ENCODE results near the gene NHSL2.
"Not testable (repeated sequence)": the region's sequence is repeated elsewhere in the genome, so short reads cannot be mapped to it uniquely, and the experiment has no call there.

Gene NHSL2

GRCh38 chrX:72137846-72138495, 227.3 kb downstream of the NHSL2 start:
- no peak for DNase-seq

DNA sequence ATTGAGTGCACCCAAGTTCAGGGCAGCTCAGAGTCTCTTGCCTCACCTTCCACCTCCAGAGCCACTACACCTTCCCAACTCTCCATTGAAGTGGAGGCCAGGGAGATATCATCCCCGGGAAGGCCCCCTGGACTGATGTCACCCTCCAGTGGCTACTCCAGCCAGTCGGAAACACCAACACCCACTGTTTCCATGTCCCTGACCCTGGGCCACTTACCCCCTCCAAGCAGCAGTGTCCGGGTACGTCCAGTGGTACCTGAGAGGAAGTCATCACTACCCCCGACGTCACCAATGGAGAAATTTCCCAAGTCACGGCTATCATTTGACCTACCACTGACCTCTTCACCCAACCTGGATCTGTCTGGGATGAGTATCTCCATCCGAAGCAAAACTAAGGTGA, 228.9 kb downstream of the NHSL2 start:
- DNase-seq = no peak

DNA sequence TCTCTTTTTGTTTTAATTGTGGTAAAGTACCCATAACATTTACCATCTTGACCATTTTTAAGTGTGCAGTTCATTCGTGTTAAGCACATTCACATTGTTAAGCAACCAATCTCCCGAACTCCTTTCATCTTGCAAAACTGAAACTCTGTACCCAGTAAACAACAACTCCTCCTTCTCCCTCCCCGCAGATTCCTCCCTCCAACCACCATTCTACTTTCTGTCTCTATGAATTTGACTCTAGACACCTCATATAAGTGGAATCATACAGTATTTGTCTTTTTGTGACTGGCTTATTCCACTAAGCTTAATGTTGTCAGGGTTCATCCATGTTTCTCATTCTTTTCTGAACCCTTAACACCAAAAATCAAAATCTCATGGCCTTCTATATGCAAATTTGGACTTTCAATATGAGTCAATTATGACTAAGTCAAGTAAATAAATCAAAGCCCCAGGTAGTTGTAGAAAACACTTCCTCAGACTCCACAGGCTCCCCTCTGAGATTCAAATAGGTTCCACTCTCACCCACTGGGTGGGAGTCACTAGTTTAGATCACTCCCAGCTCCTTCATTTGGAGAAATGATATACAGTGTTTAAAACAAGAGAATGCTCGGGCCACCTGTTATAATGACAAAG, 230.8 kb downstream of the NHSL2 start:
- DNase-seq = no peak

DNA sequence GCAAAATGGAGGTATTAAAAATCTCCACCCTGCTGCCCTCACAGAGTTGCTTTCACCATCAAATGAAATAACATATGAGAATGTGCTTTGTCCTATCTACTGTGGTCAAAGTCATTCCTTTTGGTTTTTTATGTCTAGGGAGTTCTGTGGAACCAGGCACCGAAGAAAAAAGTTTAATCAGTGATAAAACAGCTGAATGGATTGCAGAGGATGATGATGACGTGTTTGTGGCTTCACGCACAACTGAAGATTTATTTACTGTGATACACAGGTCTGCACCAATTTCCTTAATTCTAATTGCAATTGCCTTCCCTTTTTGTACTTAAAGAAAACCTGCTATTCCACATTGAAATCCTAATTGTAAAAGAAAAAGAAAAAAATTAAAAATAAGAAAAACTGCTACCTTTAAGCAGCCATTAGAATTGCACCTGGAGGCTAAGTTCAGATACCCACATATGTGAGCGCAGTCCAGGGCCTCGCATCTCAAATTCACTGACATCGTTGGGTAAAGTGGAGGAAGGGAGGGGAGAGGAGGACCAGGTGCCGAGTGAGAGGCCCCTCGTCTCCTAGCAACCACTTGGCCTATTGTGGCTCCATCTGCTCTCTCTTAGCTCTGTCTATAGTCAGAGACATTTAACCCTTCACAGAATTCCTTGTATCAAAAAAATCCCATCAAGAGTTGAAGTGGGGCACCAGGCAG, 231.6 kb downstream of the NHSL2 start:
- DNase-seq = no peak

- DNase-seq = no peak
Observed at GRCh38 chrX:72142794-72143608, 232.4 kb downstream of the NHSL2 start.

GRCh38 chrX:72143609-72143907, 232.9 kb downstream of the NHSL2 start:
- no peak for DNase-seq

- DNase-seq = no peak
Observed at GRCh38 chrX:72145181-72145580, 234.5 kb downstream of the NHSL2 start.

- DNase-seq = no peak
Observed at GRCh38 chrX:72146527-72146926, 235.9 kb downstream of the NHSL2 start.

DNA sequence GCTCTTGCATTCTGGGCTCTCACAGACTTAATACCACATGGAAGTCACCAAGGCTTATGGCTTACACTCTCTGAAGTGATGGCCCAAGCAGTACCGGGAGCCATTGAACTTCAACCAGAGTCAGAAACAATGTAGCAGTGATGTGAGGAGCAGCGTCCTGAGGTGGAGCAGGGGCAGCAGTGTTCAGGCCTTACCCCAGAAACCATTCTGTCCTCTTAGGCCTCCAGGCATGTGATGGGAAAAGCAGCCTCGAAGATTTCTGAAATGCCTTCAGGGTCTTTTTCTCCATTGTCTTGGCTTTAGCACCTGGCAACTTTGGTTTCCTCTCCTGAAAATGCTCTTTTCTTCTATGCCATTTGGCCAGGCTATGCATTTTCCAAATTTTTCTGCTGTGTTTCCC, 248.1 kb downstream of the NHSL2 start:
- no peak for DNase-seq

DNA sequence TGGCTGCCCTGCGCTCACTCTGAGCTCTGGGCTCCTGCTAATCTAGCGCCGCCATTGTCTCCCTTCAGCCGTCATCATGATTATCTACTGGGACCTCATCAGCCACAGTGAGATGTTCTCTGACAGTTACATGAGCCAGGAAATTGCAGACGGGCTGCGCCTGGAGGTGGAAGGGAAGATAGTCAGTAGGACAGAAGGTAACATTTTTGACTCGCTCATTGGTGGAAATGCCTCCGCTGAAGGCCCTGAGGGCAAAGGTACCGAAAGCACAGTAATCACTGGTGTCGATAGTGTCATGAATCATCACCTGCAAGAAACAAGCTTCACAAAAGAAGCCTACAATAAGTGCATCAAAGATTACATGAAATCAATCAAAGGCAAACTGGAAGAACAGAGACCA, 249.1 kb downstream of the NHSL2 start:
- no peak for DNase-seq

DNA sequence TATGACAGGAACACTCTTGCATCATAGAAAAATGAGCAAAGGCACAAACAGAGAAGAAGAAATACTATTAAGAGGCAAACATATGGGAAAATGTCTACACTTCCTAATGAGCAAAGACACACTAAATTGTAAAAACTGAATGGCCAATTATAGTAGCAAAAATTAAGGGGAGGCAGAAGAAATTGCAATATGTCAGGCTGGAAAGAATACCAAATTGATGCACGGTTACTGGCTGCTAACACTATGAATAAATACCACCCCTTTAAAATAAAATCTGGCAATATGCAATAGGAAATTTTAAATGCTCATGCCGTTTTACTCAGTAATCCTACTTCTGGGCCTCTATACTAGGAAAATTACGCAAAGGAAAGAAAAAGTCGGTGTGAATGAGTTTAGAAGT, 254.9 kb downstream of the NHSL2 start:
- DNase-seq = no peak

DNA sequence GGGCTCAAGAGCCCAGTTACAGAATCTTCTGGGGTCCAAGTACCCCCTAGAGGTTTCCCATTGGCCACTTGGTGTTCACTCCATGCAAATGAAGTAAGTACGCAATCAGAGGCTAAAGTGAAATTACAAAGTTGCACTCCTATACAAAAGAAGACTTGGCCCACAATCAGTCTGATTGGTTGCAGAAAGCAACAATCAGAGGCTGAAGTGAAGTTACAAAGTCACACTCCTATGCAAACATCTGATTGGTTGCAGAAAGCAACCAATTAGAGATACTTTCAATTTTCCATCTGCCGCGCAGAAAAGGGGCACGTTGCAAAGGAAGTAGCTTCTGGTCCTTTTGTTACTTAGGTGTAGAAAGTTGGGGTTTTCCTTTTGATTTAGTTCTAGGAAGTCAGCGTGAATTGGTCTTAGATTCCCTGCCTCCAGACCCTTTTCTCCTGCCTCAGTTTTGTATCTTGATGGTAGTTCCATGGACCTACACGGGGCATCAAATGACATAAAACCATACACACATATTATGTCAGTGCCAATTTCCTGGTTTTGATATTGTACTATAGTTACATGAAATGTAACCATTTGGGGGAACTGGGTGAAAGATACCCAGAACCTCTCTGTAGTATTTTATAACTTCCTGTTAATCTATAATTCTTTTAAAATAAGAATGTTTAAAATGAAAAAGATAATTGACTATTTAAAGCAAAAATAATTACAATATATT, 258.5 kb downstream of the NHSL2 start:
- DNase-seq = peak; percentile 5

DNA sequence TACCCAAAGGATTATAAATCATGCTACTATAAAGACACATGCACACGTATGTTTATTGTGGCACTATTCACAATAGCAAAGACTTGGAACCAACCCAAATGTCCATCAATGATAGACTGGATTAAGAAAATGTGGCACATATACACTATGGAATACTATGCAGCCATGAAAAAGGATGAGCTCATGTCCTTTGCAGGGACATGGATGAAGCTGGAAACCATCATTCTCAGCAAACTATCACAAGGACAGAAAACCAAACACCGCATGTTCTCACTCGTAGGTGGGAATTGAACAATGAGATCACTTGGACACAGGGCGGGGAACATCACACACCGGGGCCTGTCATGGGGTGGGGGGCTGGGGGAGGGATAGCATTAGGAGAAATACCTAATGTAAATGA, 265.6 kb downstream of the NHSL2 start:
- not testable (repeated sequence) for DNase-seq

- DNase-seq = no peak
Observed at GRCh38 chrX:72176981-72177380, 266.3 kb downstream of the NHSL2 start.

GRCh38 chrX:72180539-72180938, 269.9 kb downstream of the NHSL2 start:
- no peak for DNase-seq

DNA sequence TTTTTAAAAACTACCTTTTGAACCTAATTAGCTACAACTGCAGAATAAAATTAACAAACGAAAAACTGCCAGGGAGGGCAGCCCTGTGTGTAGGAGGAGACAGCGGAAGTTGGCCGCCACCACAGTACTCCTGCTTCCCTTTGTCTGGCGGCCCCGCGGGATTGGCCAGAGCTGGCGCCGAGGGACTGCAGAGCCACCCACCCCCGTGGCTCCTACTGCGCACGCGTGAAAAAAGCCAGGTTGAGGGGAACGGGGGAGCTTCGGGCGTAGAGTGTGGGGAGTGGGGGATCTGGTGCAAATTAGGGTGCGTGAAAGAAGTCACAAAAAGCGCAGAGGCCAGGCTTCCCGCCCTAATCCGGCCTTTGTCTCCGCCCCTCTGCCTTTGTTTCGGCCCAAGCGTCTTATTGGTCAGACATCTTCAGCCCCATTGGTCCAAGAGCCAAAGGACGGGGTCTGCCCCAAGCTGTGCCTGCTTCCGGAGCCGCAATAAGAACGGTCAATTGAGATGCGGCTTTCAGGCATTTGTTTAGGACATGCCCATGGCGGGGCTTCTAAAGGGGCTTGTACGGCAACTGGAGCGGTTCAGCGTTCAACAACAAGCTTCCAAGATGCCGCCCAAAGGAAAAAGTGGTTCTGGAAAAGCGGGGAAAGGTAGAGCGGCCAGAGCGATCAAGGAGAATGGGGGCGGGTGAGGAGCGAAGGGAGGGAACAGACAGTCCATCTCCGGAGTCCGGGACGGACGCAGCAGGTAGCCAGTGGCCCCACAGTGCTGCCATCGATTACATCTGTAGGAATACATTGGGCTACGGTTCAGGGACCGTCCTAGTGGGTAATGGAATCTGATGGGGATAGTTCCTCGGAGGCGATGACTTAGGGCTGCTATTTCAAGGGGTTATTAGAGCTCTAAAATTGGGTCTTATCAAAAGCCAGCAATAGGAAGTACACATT, 270.8 kb downstream of the NHSL2 start, which contains the start of gene PIN4:
PIN4 (plus strand) TSS at position 580 of the 948 bp plus-strand sequence; CDS start at position 609, 29 bp downstream.
- peak; percentile 73 for DNase-seq

DNA sequence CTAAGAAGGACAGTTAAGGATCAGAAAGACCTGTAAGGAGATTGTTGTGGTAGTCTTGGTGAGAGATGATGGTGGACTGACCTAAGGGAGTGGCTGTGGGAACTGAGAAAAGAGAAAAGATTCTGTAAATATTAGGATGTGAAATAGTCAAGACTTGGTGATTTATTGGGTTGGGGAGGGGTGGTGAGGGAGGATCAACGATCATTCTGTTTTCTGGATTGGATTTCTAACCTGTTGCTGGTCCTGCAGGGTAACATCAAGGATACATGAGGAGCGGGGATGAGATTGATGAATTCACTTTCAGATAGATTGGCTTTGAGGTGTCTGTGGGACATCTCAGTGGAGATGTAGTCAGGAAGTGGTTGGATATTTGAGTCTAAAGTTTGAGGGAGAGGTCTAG, 272.3 kb downstream of the NHSL2 start:
- no peak for DNase-seq

- no peak for DNase-seq
Observed at GRCh38 chrX:72201836-72202536, 291.3 kb downstream of the NHSL2 start.
